ENCODE results near the gene TENT5C. TPM values are rescaled to one million over a fixed set of nuclear protein-coding genes. Genes with fewer than 3 reads are reported as not detected.

TENT5C gene
- total and polyA plus RNA-seq, 9 of the 15 experiments (the other 6 are each of a cell fraction or from before 2014, with no cell fraction given): 1.8 to 7.7 (median 4.0) TPM

DNA sequence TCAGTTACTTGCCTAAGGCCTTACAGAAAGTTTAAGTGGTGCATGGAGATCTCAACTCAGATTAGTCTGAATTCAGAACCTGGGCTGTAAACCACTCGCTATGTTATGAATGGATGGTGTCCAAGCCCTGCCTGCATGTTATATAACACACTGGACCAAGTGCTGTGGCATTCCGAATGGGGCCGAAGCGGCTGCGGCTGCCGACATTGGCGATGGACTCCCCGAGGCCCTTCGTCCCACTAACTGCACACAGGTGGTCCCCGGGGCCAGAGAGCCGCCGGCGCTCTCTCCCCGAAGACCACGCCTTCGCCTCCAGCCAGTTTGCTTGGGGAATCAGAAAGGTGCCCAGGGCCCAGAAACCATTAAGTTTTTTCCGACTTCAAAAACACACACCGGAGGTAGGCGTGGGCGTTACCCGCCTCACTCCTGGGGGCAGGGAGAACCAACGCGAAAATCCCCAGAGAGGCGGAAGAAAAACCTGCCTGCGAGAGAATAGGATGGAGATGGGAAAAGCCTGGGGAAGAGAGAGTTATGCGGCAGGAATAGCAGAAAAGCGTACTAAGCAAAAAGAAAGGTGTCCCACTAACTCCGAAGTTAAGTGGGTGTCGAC, 579 bp upstream of the TENT5C start (continued):
- TF ChIP-seq MXD1 (CRISPR knock-in tag; IDR thresholded peaks at IDR 0.05; ENCODE audit: borderline replicate concordance, poor library complexity, severe bottlenecking): no peak
- TF ChIP-seq, protein P1, sequence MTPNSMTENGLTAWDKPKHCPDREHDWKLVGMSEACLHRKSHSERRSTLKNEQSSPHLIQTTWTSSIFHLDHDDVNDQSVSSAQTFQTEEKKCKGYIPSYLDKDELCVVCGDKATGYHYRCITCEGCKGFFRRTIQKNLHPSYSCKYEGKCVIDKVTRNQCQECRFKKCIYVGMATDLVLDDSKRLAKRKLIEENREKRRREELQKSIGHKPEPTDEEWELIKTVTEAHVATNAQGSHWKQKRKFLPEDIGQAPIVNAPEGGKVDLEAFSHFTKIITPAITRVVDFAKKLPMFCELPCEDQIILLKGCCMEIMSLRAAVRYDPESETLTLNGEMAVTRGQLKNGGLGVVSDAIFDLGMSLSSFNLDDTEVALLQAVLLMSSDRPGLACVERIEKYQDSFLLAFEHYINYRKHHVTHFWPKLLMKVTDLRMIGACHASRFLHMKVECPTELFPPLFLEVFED (CRISPR knock-in tag; conservative IDR thresholded peaks at IDR 0.05): no peak
- TF ChIP-seq NEUROD1 (IDR thresholded peaks at IDR 0.05; ENCODE audit: borderline replicate concordance, low read depth, low read length, partially characterized antibody): peak; percentile 53
- TF ChIP-seq NR2C1 (IDR thresholded peaks at IDR 0.05): no peak
- TF ChIP-seq NR2C1 (tag; IDR thresholded peaks at IDR 0.05): no peak
- TF ChIP-seq NFIC (IDR thresholded peaks at IDR 0.05): no peak
- no peak for TF ChIP-seq GATAD2A (IDR thresholded peaks at IDR 0.05)
- peak; percentile 51 for TF ChIP-seq LEF1 (IDR thresholded peaks at IDR 0.05)
- TF ChIP-seq ZNF134 (CRISPR knock-in tag; conservative IDR thresholded peaks at IDR 0.05): 0 out of 2 replicates have a peak, but pooled peaks have one; percentile 22
- TF ChIP-seq POLR2G (IDR thresholded peaks at IDR 0.05; ENCODE audit: low read depth, low read length): no peak
- peak in 1 of 3 experiments; percentile 50 for TF ChIP-seq YY1 (IDR thresholded peaks at IDR 0.05; ENCODE audit: borderline replicate concordance in 1 of 3, control insufficient read depth in 1 of 3, extremely low read depth in 1 of 3, insufficient read depth in 3 of 3, insufficient read length in 1 of 3, insufficient replicate concordance in 2 of 3, low read depth in 1 of 3, low read length in 2 of 3)
- no peak for TF ChIP-seq ZNF384 (IDR thresholded peaks at IDR 0.05; ENCODE audit: low read depth, low read length)
- TF ChIP-seq KLF6 (CRISPR knock-in tag; IDR thresholded peaks at IDR 0.05; ENCODE audit: borderline replicate concordance): peak; percentile 64; the same call in 1 of the 2 replicates
- no peak for TF ChIP-seq ELF1 (tag; IDR thresholded peaks at IDR 0.05)
- TF ChIP-seq, protein P2, sequence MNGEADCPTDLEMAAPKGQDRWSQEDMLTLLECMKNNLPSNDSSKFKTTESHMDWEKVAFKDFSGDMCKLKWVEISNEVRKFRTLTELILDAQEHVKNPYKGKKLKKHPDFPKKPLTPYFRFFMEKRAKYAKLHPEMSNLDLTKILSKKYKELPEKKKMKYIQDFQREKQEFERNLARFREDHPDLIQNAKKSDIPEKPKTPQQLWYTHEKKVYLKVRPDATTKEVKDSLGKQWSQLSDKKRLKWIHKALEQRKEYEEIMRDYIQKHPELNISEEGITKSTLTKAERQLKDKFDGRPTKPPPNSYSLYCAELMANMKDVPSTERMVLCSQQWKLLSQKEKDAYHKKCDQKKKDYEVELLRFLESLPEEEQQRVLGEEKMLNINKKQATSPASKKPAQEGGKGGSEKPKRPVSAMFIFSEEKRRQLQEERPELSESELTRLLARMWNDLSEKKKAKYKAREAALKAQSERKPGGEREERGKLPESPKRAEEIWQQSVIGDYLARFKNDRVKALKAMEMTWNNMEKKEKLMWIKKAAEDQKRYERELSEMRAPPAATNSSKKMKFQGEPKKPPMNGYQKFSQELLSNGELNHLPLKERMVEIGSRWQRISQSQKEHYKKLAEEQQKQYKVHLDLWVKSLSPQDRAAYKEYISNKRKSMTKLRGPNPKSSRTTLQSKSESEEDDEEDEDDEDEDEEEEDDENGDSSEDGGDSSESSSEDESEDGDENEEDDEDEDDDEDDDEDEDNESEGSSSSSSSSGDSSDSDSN (IDR thresholded peaks at IDR 0.05; ENCODE audit: borderline replicate concordance in 1 of 2, low read depth in 2 of 2, low read length in 2 of 2): no peak
- TF ChIP-seq TCFL5 (CRISPR knock-in tag; conservative IDR thresholded peaks at IDR 0.05): no peak
- no peak for TF ChIP-seq XRCC3 (IDR thresholded peaks at IDR 0.05)
- no peak for TF ChIP-seq ADNP (tag; IDR thresholded peaks at IDR 0.05)
- TF ChIP-seq TEAD1 (CRISPR knock-in tag; IDR thresholded peaks at IDR 0.05): no peak
- no peak for TF ChIP-seq MLLT1 (IDR thresholded peaks at IDR 0.05)
- no peak for TF ChIP-seq PML (IDR thresholded peaks at IDR 0.05; ENCODE audit: low read length)
- TF ChIP-seq RAD51 (IDR thresholded peaks at IDR 0.05; ENCODE audit: borderline replicate concordance, low read depth): no peak
- peak; percentile 37 for TF ChIP-seq MAFK (IDR thresholded peaks at IDR 0.05; ENCODE audit: low read length)
- TF ChIP-seq ETS2 (tag; IDR thresholded peaks at IDR 0.05; ENCODE audit: borderline replicate concordance, poor library complexity, severe bottlenecking): no peak

All from K562 (cell line).